H9 (cell line): ENCODE data around the gene B4GALNT1. TPM values are rescaled to one million over a fixed set of nuclear protein-coding genes. Genes with fewer than 3 reads are reported as not detected.

Experiments used
- DNase-seq: peaks from one replicate; pipeline ENCODE4 v3.0.0-alpha.2; 2017
- H2AFZ ChIP-seq: one replicate; pipeline ENCODE4 v1.6.1; 2013; ENCODE audit warnings: mild to moderate bottlenecking, low read length, control low read depth, moderate library complexity
- H2AK5ac ChIP-seq: 2 replicates; pipeline ENCODE4 v1.6.1; 2013; ENCODE audit warnings: low read length, control low read depth, mixed read lengths; ENCODE audit not compliant: insufficient read length
- H2BK120ac ChIP-seq: one replicate; pipeline ENCODE4 v1.6.1; 2013; ENCODE audit warnings: low read depth, mild to moderate bottlenecking, low read length, control low read depth, inconsistent platforms; ENCODE audit not compliant: poor library complexity, severe bottlenecking
- H2BK12ac ChIP-seq: 2 replicates; pipeline ENCODE4 v1.6.1; 2013; ENCODE audit warnings: low read length, control low read depth, mixed read lengths, low read depth; ENCODE audit not compliant: insufficient read length
- H2BK15ac ChIP-seq: 2 replicates; pipeline ENCODE4 v1.6.1; 2013; ENCODE audit warnings: low read depth, low read length, control low read depth
- H2BK20ac ChIP-seq: one replicate; pipeline ENCODE4 v1.6.1; 2013; ENCODE audit warnings: low read depth, mild to moderate bottlenecking, low read length, control low read depth, inconsistent platforms; ENCODE audit not compliant: poor library complexity, severe bottlenecking
- H2BK5ac ChIP-seq: 2 replicates; pipeline ENCODE4 v1.6.1; 2013; ENCODE audit warnings: low read length, control low read depth, mixed read lengths; ENCODE audit not compliant: insufficient read length
- H3K14ac ChIP-seq: 2 replicates; pipeline ENCODE4 v1.6.1; 2013; ENCODE audit warnings: low read length, control low read depth; ENCODE audit not compliant: insufficient read depth
- H3K18ac ChIP-seq: 2 replicates; pipeline ENCODE4 v1.6.1; 2013; ENCODE audit warnings: low read depth, mild to moderate bottlenecking, mixed read lengths, low read length, control low read depth; ENCODE audit not compliant: insufficient read length
- H3K23ac ChIP-seq: 2 replicates; pipeline ENCODE4 v1.6.1; 2013; ENCODE audit warnings: low read length, control low read depth, mixed read lengths, low read depth; ENCODE audit not compliant: insufficient read length
- H3K23me2 ChIP-seq: 2 replicates; pipeline ENCODE4 v1.6.1; 2013; ENCODE audit warnings: low read depth, mild to moderate bottlenecking, mixed read lengths, low read length, control low read depth; ENCODE audit not compliant: insufficient read length, poor library complexity, severe bottlenecking
- H3K27ac ChIP-seq: 2 replicates; pipeline ENCODE4 v1.5.1; 2013; ENCODE audit warnings: low read length, control low read depth, mixed read lengths, low read depth; ENCODE audit not compliant: insufficient read length
- H3K27me3 ChIP-seq: 2 replicates; pipeline ENCODE4 v1.6.1; 2013; ENCODE audit warnings: low read length, control low read depth, inconsistent platforms; ENCODE audit not compliant: insufficient read depth
- H3K4ac ChIP-seq: 2 replicates; pipeline ENCODE4 v1.6.1; 2013; ENCODE audit warnings: low read depth, mild to moderate bottlenecking, control low read depth, inconsistent platforms, low read length, moderate library complexity
- H3K4me1 ChIP-seq: 2 replicates; pipeline ENCODE4 v1.6.1; 2013; ENCODE audit warnings: low read length, control low read depth, inconsistent platforms; ENCODE audit not compliant: insufficient read depth
- H3K4me2 ChIP-seq: 2 replicates; pipeline ENCODE4 v1.6.1; 2013; ENCODE audit warnings: low read length, control low read depth, mixed read lengths; ENCODE audit not compliant: insufficient read length, insufficient read depth
- H3K56ac ChIP-seq: 2 replicates; pipeline ENCODE4 v1.6.1; 2013; ENCODE audit warnings: low read depth, mild to moderate bottlenecking, mixed read lengths, low read length, control low read depth; ENCODE audit not compliant: insufficient read length
- H3K79me1 ChIP-seq: 2 replicates; pipeline ENCODE4 v1.6.1; 2013; ENCODE audit warnings: low read depth, mild to moderate bottlenecking, moderate library complexity, low read length, control low read depth, inconsistent platforms; ENCODE audit not compliant: insufficient read depth, poor library complexity, severe bottlenecking
- H3K79me2 ChIP-seq: 2 replicates; pipeline ENCODE4 v1.6.1; 2013; ENCODE audit warnings: low read length, control low read depth, inconsistent platforms; ENCODE audit not compliant: insufficient read depth
- H3K9ac ChIP-seq: 2 replicates; pipeline ENCODE4 v1.6.1; 2013; ENCODE audit warnings: low read length, control low read depth, mixed read lengths; ENCODE audit not compliant: insufficient read length; ENCODE audit errors: extremely low read depth
- H3K9me3 ChIP-seq: one replicate; pipeline ENCODE4 v1.6.1; 2013; ENCODE audit warnings: low read depth, low read length, inconsistent platforms; ENCODE audit not compliant: control insufficient read depth
- H3T11ph ChIP-seq: one replicate; pipeline ENCODE4 v1.6.1; 2013; ENCODE audit warnings: mild to moderate bottlenecking, low read length, control low read depth, inconsistent platforms
- H4K20me1 ChIP-seq: one replicate; pipeline ENCODE4 v1.6.1; 2013; ENCODE audit not compliant: control insufficient read depth, insufficient read length, insufficient read depth
- H4K5ac ChIP-seq: 2 replicates; pipeline ENCODE4 v1.6.1; 2013; ENCODE audit warnings: low read depth, mild to moderate bottlenecking, mixed read lengths, low read length, control low read depth; ENCODE audit not compliant: insufficient read length
- H4K8ac ChIP-seq: replicated peaks from 2 replicates; pipeline ENCODE4 v1.6.1; 2013; ENCODE audit warnings: low read length, control low read depth, mixed read lengths, low read depth; ENCODE audit not compliant: insufficient read length
- H4K91ac ChIP-seq: 2 replicates; pipeline ENCODE4 v1.6.1; 2013; ENCODE audit warnings: low read depth, mild to moderate bottlenecking, moderate library complexity, mixed read lengths, low read length, control low read depth; ENCODE audit not compliant: insufficient read length
- H3K27ac Mint-ChIP-seq, 3 experiments: 2 replicates in 2 of 3; 3 replicates in 1 of 3; pipeline ENCODE4 v1.8.0; 2020 to 2021; ENCODE audit warnings: mixed read lengths in 3 of 3, mild to moderate bottlenecking in 1 of 3, moderate library complexity in 1 of 3
- H3K27me3 Mint-ChIP-seq: 2 replicates; pipeline ENCODE4 v1.8.0; 2021; ENCODE audit warnings: low read depth, mild to moderate bottlenecking, moderate library complexity, mixed read lengths
- H3K36me3 Mint-ChIP-seq, 3 experiments: 2 replicates in 2 of 3; 3 replicates in 1 of 3; pipeline ENCODE4 v1.8.0; 2020 to 2021; ENCODE audit warnings: low read depth in 3 of 3, mixed read lengths in 3 of 3; ENCODE audit not compliant: insufficient read depth in 1 of 3
- H3K4me1 Mint-ChIP-seq, 2 experiments: 2 replicates each; pipeline ENCODE4 v1.8.0; 2020; ENCODE audit warnings: mixed read lengths in 2 of 2
- H3K4me3 Mint-ChIP-seq, 2 experiments: 2 replicates in 1 of 2; 3 replicates in 1 of 2; pipeline ENCODE4 v1.8.0; 2020 to 2021; ENCODE audit warnings: mild to moderate bottlenecking in 2 of 2, mixed read lengths in 2 of 2, moderate library complexity in 1 of 2
- H3K9me3 Mint-ChIP-seq, 2 experiments: 2 replicates in 1 of 2; 3 replicates in 1 of 2; pipeline ENCODE4 v1.8.0; 2020; ENCODE audit warnings: mild to moderate bottlenecking in 2 of 2, mixed read lengths in 2 of 2, moderate library complexity in 1 of 2
- WGBS: extraction: QIAGEN DNeasy Blood & Tissue Kit; methylation state at CpG from one replicate; pipeline ENCODE4 v1.1.7; 2013; ENCODE audit warnings: missing lambda C conversion rate, low lambda C conversion rate, mixed read lengths; ENCODE audit not compliant: insufficient read length; ENCODE audit errors: extremely low coverage; 5-methylcytosine and 5-hydroxymethylcytosine counted together
- total RNA-seq: library from RNA; stranded (reverse); gene quantifications from 2 replicates; pipeline ENCODE4 v1.2.1, GENCODE V29; 2021
- TF ChIP-seq, protein P1 (sequence below): fragments of 200-600 bp; sonication (generic); conservative IDR thresholded peaks from 3 replicates; pipeline ENCODE4 v1.8.0; 2021; ENCODE audit warnings: antibody characterized with exemption, mild to moderate bottlenecking

The B4GALNT1 gene
- total RNA-seq, 1 experiment from 2014 or later: 2.3 TPM

DNA sequence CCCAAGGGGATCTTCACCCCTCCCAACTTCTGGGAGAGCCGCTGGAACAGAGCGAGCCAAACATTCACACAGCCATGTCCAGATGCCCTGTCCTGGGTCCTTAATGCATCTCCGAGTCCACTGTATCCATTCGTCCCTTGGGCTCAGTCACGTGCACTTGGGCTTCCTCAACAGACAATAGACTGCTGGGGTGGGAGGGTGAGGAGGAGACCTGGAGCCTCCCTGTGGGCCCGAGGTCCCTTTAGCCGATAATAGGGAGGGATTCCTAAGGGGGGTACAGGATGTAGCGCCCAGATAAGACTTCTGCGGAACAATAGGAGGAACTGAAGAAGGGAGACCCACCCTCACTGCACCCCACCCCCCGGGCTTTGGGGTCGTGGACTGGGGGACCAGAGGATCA is 15.1 kb downstream of the B4GALNT1 start:
- no peak overlapping the region for H3K14ac ChIP-seq
- no peak overlapping the region for H2BK5ac ChIP-seq
- Mint-ChIP-seq H3K4me1 (peaks cover 31 to 39% of the 10 kb centered on the region in 2 experiments), H3K36me3 (peaks cover 9 to 32% (median 17%) of the 10 kb centered on the region in 3 experiments), H3K27ac (no peak overlapping the region), H3K9me3 (peaks cover 0 to 5% of the 10 kb centered on the region in 2 experiments; a peak in 3 of 5 replicates), H3K27me3 (peaks cover 71% of the 10 kb centered on the region), H3K4me3 (no peak overlapping the region)
- no peaks in the 10 kb centered on the region for H3K9me3 ChIP-seq
- H2BK20ac ChIP-seq: no peak overlapping the region
- no peak overlapping the region for H3K4me2 ChIP-seq
- no peak overlapping the region for H4K5ac ChIP-seq
- no peak overlapping the region for H4K8ac ChIP-seq
- H3K27ac ChIP-seq: no peak overlapping the region
- H2AK5ac ChIP-seq: no peak overlapping the region
- H4K91ac ChIP-seq: no peak overlapping the region
- WGBS: no CpG with 5 or more reads among the region's 11 CpGs
- no peak for DNase-seq
- H3K79me1 ChIP-seq: no peaks in the 10 kb centered on the region
- no peak overlapping the region for H3K56ac ChIP-seq
- no peak overlapping the region for H2AFZ ChIP-seq
- no peak overlapping the region for H3K4ac ChIP-seq
- no peak overlapping the region for H3T11ph ChIP-seq
- no peaks in the 10 kb centered on the region for H3K4me1 ChIP-seq
- H2BK15ac ChIP-seq: no peak overlapping the region
- no peaks in the 10 kb centered on the region for H4K20me1 ChIP-seq
- H3K18ac ChIP-seq: no peak overlapping the region
- H2BK12ac ChIP-seq: no peak overlapping the region
- H3K9ac ChIP-seq: no peak overlapping the region
- TF ChIP-seq, protein P1, sequence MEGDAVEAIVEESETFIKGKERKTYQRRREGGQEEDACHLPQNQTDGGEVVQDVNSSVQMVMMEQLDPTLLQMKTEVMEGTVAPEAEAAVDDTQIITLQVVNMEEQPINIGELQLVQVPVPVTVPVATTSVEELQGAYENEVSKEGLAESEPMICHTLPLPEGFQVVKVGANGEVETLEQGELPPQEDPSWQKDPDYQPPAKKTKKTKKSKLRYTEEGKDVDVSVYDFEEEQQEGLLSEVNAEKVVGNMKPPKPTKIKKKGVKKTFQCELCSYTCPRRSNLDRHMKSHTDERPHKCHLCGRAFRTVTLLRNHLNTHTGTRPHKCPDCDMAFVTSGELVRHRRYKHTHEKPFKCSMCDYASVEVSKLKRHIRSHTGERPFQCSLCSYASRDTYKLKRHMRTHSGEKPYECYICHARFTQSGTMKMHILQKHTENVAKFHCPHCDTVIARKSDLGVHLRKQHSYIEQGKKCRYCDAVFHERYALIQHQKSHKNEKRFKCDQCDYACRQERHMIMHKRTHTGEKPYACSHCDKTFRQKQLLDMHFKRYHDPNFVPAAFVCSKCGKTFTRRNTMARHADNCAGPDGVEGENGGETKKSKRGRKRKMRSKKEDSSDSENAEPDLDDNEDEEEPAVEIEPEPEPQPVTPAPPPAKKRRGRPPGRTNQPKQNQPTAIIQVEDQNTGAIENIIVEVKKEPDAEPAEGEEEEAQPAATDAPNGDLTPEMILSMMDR: no peak
- peaks cover 68% of the 10 kb centered on the region for H3K27me3 ChIP-seq
- H2BK120ac ChIP-seq: no peak overlapping the region
- no peak overlapping the region for H3K23ac ChIP-seq
- no peaks in the 10 kb centered on the region for H3K79me2 ChIP-seq
- peaks cover 12% of the 10 kb centered on the region for H3K23me2 ChIP-seq
